Vagina (tissue), 2 donors: ENCODE data around the gene FBXO38.

Experiments used
- POLR2A ChIP-seq, 2 donors: fragments of 450-650 bp; IDR thresholded peaks; one replicate each; pipeline ENCODE4 v1.6.1; 2017; ENCODE audit warnings: antibody characterized with exemption in 2 of 2, mild to moderate bottlenecking in 2 of 2, moderate library complexity in 2 of 2
- POLR2AphosphoS5 ChIP-seq, 2 donors: sonication (generic); formaldehyde crosslinking; IDR thresholded peaks; one replicate each; pipeline ENCODE4 v1.9.0; 2017; ENCODE audit warnings: antibody characterized with exemption in 2 of 2, mild to moderate bottlenecking in 2 of 2, low read depth in 1 of 2; ENCODE audit not compliant: insufficient read depth in 1 of 2
- TF ChIP-seq, protein P1 (sequence below), 3 experiments: fragments of 450-650 bp in 2 of 3; fragments of 200-600 bp in 1 of 3; sonication (generic) in 1 of 3; IDR thresholded peaks; one replicate each; pipeline ENCODE4 v1.5.1; 2017 to 2019; ENCODE audit warnings: antibody characterized with exemption in 3 of 3, mild to moderate bottlenecking in 2 of 3, moderate library complexity in 2 of 3

DNA sequence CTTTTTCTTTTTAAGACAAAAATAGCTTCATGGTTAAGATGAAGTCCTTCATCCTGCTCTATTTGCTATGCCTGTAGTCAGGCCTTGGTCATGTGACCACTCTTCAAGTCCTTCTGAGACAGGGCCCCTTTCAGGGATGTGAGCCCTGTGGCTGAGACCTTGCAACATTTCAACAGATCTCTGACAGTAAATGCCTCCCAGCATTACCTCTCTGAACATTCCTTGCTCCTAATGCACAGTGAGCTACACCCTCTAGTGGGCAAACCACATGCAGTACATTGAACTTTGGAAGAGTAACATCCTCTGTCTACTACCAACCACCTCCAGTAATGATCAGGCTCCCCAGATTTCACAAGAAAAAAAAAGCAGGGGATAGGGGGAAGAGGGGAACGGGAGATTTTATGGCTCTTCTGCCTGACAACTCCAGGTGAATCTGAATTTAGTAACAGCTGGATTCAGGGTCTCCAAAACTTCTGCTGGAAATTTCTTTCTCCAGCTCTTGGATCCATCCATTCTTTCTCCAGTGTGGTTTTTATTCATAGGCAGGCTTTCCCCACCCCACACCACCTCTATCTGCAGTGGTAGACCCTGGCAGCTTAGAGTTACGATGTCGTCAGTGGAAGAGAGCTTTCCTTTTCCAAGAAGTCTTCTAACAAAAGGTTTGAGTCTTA lies 8.9 kb upstream of the FBXO38 start:
- TF ChIP-seq, protein P1, sequence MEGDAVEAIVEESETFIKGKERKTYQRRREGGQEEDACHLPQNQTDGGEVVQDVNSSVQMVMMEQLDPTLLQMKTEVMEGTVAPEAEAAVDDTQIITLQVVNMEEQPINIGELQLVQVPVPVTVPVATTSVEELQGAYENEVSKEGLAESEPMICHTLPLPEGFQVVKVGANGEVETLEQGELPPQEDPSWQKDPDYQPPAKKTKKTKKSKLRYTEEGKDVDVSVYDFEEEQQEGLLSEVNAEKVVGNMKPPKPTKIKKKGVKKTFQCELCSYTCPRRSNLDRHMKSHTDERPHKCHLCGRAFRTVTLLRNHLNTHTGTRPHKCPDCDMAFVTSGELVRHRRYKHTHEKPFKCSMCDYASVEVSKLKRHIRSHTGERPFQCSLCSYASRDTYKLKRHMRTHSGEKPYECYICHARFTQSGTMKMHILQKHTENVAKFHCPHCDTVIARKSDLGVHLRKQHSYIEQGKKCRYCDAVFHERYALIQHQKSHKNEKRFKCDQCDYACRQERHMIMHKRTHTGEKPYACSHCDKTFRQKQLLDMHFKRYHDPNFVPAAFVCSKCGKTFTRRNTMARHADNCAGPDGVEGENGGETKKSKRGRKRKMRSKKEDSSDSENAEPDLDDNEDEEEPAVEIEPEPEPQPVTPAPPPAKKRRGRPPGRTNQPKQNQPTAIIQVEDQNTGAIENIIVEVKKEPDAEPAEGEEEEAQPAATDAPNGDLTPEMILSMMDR (IDR thresholded peaks at IDR 0.05), result peak; percentile 28 to 35 (median 32)
- TF ChIP-seq POLR2AphosphoS5 (IDR thresholded peaks at IDR 0.05; ENCODE audit: insufficient read depth in 1 of 2, low read depth in 1 of 2) (no peak), POLR2A (IDR thresholded peaks at IDR 0.05) (no peak)
